Testis (tissue), 3 donors: Measurements from ENCODE around the gene PLA2G4A. TPM values are rescaled to one million over a fixed set of nuclear protein-coding genes. Genes with fewer than 3 reads are reported as not detected.

ENCODE experiments used
- DNase-seq: peaks from one replicate; pipeline ENCODE4 v3.0.0-alpha.2; 2019
- H3K27ac ChIP-seq, 2 donors: fragments of 200-600 bp; sonication (generic); one replicate each; pipeline ENCODE4 v1.5.1; 2019
- H3K27me3 ChIP-seq: fragments of 200-600 bp; sonication (generic); one replicate; pipeline ENCODE4 v1.5.1; 2019
- H3K36me3 ChIP-seq: fragments of 200-600 bp; sonication (generic); one replicate; pipeline ENCODE4 v1.5.1; 2017; ENCODE audit warnings: low read depth; ENCODE audit errors: missing control alignments
- H3K4me1 ChIP-seq: fragments of 200-600 bp; sonication (generic); one replicate; pipeline ENCODE4 v1.5.1; 2019
- H3K4me3 ChIP-seq, 2 donors: fragments of 200-600 bp; sonication (generic); one replicate each; pipeline ENCODE4 v1.5.1; 2017 to 2019
- H3K9me3 ChIP-seq: fragments of 200-600 bp; sonication (generic); one replicate; pipeline ENCODE4 v1.5.1; 2017
- POLR2A ChIP-seq: fragments of 450-650 bp; IDR thresholded peaks from one replicate; pipeline ENCODE4 v1.6.1; 2017; ENCODE audit warnings: antibody characterized with exemption, mild to moderate bottlenecking, moderate library complexity
- WGBS, 2 donors: methylation state at CpG; one replicate each; pipeline ENCODE4 v1.1.5; 2018; 5-methylcytosine and 5-hydroxymethylcytosine counted together
- intact Hi-C: fragments of 100-400 bp; cut with DNase I; formaldehyde crosslinking; loops from one replicate; pipeline ENCODE4 v1.15.1; 2023; ENCODE audit warnings: low total_unique reads
- polyA plus RNA-seq: library from polyadenylated mRNA; stranded (reverse); fragments of 350-450 nt; fragmentation: Illumina TruSeq; extraction: RNeasy Lipid Tissue Mini Kit (QIAGEN cat#74804); gene quantifications from one replicate; pipeline ENCODE4 v1.2.3, GENCODE V29; 2014; ENCODE audit warnings: low read depth, low replicate concordance; ENCODE audit not compliant: insufficient read depth
- total RNA-seq, 2 donors: library from RNA; depleted of rRNA; stranded (reverse); fragments of >200 nt; gene quantifications; one replicate each; pipeline ENCODE4 v1.2.3, GENCODE V29; 2016
- TF ChIP-seq, protein P1 (sequence below), 3 experiments: fragments of 450-650 bp in 2 of 3; fragments of 200-600 bp in 1 of 3; sonication (generic) in 1 of 3; IDR thresholded peaks; one replicate each; pipeline ENCODE4 v1.5.1; 2016 to 2019; ENCODE audit warnings: antibody characterized with exemption in 3 of 3, mild to moderate bottlenecking in 2 of 3, moderate library complexity in 1 of 3

The PLA2G4A gene
- total and polyA plus RNA-seq, 3 donors from 2014 or later = 4.9 to 6.4 (median 6.4) TPM

DNA sequence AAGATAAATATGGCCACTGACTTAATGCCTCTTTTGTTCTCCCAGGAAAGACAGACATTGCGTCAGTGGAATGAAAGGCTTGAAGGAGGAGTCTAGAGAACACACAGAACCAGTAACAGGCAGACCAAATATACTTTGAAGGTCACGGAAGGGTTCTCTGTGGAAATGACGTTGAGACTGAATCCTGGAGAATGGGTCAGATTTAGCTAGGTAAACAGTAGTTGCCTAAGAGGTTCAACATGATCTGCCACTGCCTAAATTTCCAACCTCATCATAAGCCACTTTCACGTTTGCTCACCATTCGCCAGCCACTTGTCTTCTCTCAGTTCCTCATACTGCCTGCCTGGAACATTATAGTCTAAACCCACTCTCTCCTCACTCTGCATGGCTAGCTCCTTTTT, 20.5 kb downstream of the PLA2G4A start:
- peak; percentile 16 for DNase-seq
- no peak overlapping the region for H3K27ac ChIP-seq
- H3K36me3 ChIP-seq = no peaks in the 10 kb centered on the region
- TF ChIP-seq, protein P1, sequence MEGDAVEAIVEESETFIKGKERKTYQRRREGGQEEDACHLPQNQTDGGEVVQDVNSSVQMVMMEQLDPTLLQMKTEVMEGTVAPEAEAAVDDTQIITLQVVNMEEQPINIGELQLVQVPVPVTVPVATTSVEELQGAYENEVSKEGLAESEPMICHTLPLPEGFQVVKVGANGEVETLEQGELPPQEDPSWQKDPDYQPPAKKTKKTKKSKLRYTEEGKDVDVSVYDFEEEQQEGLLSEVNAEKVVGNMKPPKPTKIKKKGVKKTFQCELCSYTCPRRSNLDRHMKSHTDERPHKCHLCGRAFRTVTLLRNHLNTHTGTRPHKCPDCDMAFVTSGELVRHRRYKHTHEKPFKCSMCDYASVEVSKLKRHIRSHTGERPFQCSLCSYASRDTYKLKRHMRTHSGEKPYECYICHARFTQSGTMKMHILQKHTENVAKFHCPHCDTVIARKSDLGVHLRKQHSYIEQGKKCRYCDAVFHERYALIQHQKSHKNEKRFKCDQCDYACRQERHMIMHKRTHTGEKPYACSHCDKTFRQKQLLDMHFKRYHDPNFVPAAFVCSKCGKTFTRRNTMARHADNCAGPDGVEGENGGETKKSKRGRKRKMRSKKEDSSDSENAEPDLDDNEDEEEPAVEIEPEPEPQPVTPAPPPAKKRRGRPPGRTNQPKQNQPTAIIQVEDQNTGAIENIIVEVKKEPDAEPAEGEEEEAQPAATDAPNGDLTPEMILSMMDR (IDR thresholded peaks at IDR 0.05) = no peak
- TF ChIP-seq POLR2A = no peak
- no peaks in the 10 kb centered on the region for H3K27me3 ChIP-seq
- no peaks in the 10 kb centered on the region for H3K4me1 ChIP-seq
- no peaks in the 10 kb centered on the region for H3K9me3 ChIP-seq
- intact Hi-C loops = no loop called here
- WGBS, 2 donors = 76 to 81% methylated on average over 5 of the region's 5 CpGs
- no peak overlapping the region for H3K4me3 ChIP-seq

- no peaks in the 10 kb centered on the region for H3K36me3 ChIP-seq
- no peak overlapping the region for H3K4me3 ChIP-seq
- DNase-seq = no peak
- no peaks in the 10 kb centered on the region for H3K27me3 ChIP-seq
- H3K27ac ChIP-seq = no peak overlapping the region
- H3K9me3 ChIP-seq = no peaks in the 10 kb centered on the region
- intact Hi-C loops = no loop called here
- TF ChIP-seq, protein P1 (IDR thresholded peaks at IDR 0.05) = no peak
- no peak for TF ChIP-seq POLR2A
- no peaks in the 10 kb centered on the region for H3K4me1 ChIP-seq
Measured at GRCh38 chr1:186849826-186850225, 21.1 kb downstream of the PLA2G4A start.

DNA sequence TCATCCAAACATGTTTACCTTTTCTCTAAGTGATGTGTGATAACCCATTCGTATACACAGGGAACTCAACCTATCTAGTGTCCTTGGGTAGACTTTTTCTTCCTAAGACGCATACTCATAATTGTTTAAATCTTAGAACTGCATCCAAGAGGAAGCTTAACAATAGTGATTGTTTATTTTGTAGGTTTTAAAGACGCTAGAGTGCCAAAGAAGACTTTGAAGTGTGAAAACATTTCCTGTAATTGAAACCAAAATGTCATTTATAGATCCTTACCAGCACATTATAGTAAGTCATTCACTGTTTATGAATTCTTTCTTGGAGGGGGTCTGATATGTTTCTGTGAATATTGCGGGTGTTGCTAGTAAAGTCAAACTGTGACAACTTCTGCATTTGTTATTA, 25.4 kb downstream of the PLA2G4A start:
- intact Hi-C loops = no loop called here
- Histone ChIP-seq H3K9me3 (no peaks in the 10 kb centered on the region), H3K27ac (no peak overlapping the region), H3K4me3 (no peak overlapping the region), H3K36me3 (no peaks in the 10 kb centered on the region), H3K27me3 (no peaks in the 10 kb centered on the region), H3K4me1 (no peaks in the 10 kb centered on the region)
- no peak for DNase-seq
- TF ChIP-seq, protein P1 (IDR thresholded peaks at IDR 0.05) = no peak
- no peak for TF ChIP-seq POLR2A
- 57 to 59% methylated on average over 4 of the region's 4 CpGs for WGBS, 2 donors

- TF ChIP-seq POLR2A = no peak
- TF ChIP-seq, protein P1 (IDR thresholded peaks at IDR 0.05) = no peak
- Histone ChIP-seq H3K4me3 (no peak overlapping the region), H3K27ac (peak overlapping the region in 1 of 2 donors; percentile 51), H3K36me3 (no peaks in the 10 kb centered on the region), H3K27me3 (no peaks in the 10 kb centered on the region), H3K9me3 (no peaks in the 10 kb centered on the region), H3K4me1 (no peaks in the 10 kb centered on the region)
- DNase-seq = peak; percentile 71
- intact Hi-C loops = no loop called here
Measured at GRCh38 chr1:186858923-186859322, 30.2 kb downstream of the PLA2G4A start.

- Histone ChIP-seq H3K27me3 (no peaks in the 10 kb centered on the region), H3K36me3 (no peaks in the 10 kb centered on the region), H3K27ac (no peak overlapping the region), H3K4me3 (no peak overlapping the region), H3K9me3 (no peaks in the 10 kb centered on the region), H3K4me1 (no peaks in the 10 kb centered on the region)
- intact Hi-C loops = no loop called here
- TF ChIP-seq POLR2A = no peak
- TF ChIP-seq, protein P1 (IDR thresholded peaks at IDR 0.05) = no peak
- DNase-seq = no peak
- 89 to 94% methylated on average over 2 of the region's 2 CpGs for WGBS, 2 donors
Measured at GRCh38 chr1:186859995-186860394, 31.2 kb downstream of the PLA2G4A start.
